ENCODE results near the gene SOBP. TPM values are rescaled to one million over a fixed set of nuclear protein-coding genes. Genes with fewer than 3 reads are reported as not detected.

SOBP gene
- total and polyA plus RNA-seq, 8 donors: 0.58 to 16.9 (median 4.4) TPM

DNA sequence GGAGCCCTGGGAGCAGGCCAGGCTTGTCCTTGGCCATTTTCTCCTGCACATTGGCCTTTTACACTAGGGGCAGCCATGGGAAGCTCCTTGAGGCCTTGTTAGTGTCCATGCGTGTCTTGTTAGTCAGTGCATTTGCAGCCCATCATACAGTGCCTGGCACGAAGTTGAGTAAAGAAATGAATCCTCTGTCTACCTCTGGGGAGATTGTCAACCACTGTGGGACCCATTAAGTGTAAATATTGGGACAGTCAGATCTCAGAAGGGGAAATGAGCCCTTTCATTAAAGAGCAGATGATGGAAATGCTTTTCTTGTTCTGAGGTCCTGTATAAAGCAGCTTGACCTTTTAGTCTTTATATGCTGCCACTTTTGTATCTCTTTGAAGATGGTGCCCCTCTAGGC is 33.9 kb downstream of the SOBP start:
- no peak for DNase-seq
- no peaks in the 10 kb centered on the region for H3K27me3 ChIP-seq
- H3K4me1 ChIP-seq: peaks cover 0 to 10% (median 0%) of the 10 kb centered on the region in 4 donors
- TF ChIP-seq POLR2AphosphoS5 (IDR thresholded peaks at IDR 0.05): no peak
- TF ChIP-seq, protein P1, sequence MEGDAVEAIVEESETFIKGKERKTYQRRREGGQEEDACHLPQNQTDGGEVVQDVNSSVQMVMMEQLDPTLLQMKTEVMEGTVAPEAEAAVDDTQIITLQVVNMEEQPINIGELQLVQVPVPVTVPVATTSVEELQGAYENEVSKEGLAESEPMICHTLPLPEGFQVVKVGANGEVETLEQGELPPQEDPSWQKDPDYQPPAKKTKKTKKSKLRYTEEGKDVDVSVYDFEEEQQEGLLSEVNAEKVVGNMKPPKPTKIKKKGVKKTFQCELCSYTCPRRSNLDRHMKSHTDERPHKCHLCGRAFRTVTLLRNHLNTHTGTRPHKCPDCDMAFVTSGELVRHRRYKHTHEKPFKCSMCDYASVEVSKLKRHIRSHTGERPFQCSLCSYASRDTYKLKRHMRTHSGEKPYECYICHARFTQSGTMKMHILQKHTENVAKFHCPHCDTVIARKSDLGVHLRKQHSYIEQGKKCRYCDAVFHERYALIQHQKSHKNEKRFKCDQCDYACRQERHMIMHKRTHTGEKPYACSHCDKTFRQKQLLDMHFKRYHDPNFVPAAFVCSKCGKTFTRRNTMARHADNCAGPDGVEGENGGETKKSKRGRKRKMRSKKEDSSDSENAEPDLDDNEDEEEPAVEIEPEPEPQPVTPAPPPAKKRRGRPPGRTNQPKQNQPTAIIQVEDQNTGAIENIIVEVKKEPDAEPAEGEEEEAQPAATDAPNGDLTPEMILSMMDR (IDR thresholded peaks at IDR 0.05): no peak
- no peak for TF ChIP-seq EP300 (IDR thresholded peaks at IDR 0.05)
- TF ChIP-seq POLR2A (IDR thresholded peaks at IDR 0.05): no peak
- no peak overlapping the region for H3K27ac ChIP-seq
- no peaks in the 10 kb centered on the region for H3K9me3 ChIP-seq
- WGBS, 5 donors: 85 to 94% (median 91%) methylated on average over 2 of the region's 2 CpGs
- H3K36me3 ChIP-seq: no peaks in the 10 kb centered on the region
- intact Hi-C loops (cut with DNase I; ENCODE audit: low total_unique reads): no loop called here
- no peak overlapping the region for H3K4me3 ChIP-seq

DNA sequence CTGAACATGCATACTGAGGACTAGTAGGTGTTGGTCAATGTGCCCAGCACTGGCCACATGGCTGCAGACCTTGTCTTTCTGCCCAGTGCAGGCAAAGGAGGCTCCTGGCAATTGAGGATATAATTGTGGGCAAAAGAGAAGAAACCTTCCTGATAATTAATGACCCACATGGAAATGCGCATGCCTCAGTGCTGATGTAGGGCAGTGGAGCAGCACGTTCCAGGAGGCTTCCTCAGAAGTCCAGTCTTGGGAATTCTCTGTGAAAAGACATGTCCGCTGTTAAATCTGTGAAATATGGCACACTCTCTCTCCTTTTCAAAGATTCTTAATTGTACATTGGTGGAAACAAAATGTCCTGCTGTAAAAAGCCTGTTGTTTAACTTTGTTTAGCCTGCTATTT is 34.7 kb downstream of the SOBP start:
- Histone ChIP-seq H3K4me1 (peaks cover 0 to 10% (median 0%) of the 10 kb centered on the region in 4 donors), H3K36me3 (no peaks in the 10 kb centered on the region), H3K4me3 (no peak overlapping the region), H3K27ac (no peak overlapping the region), H3K9me3 (no peaks in the 10 kb centered on the region), H3K27me3 (no peaks in the 10 kb centered on the region)
- WGBS, 5 donors: 79 to 98% (median 95%) methylated on average over 3 of the region's 3 CpGs
- no peak for DNase-seq
- TF ChIP-seq POLR2A (IDR thresholded peaks at IDR 0.05) (no peak), POLR2AphosphoS5 (IDR thresholded peaks at IDR 0.05) (no peak), EP300 (IDR thresholded peaks at IDR 0.05) (no peak)
- TF ChIP-seq, protein P1 (IDR thresholded peaks at IDR 0.05): no peak
- intact Hi-C loops (cut with DNase I; ENCODE audit: low total_unique reads): no loop called here

DNA sequence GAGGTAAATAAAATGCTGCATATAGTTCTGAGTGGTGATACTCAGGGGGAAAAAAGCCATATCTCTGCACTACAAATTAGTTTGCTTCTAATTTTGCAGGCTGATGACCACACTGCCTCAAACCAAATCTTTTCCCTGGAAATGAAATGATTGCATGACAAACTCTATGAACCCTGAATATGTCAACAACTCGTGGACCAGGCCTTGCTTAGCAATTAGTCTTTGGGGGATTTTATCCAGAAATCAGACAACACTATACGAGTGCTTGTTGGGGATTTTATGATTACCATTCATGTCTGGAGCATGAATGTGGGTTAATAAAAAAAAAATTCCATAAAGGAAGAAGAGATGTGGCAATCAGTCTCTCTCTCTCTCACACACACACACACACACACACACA is 42.0 kb downstream of the SOBP start:
- Histone ChIP-seq H3K9me3 (no peaks in the 10 kb centered on the region), H3K36me3 (no peaks in the 10 kb centered on the region), H3K4me1 (peaks cover 0 to 15% (median 0%) of the 10 kb centered on the region in 4 donors), H3K4me3 (no peak overlapping the region), H3K27me3 (no peaks in the 10 kb centered on the region), H3K27ac (no peak overlapping the region)
- no peak for DNase-seq
- TF ChIP-seq EP300 (IDR thresholded peaks at IDR 0.05): no peak
- TF ChIP-seq, protein P1 (IDR thresholded peaks at IDR 0.05): no peak
- 55 to 63% (median 57%) methylated on average over 2 of the region's 2 CpGs for WGBS, 5 donors
- intact Hi-C loops (cut with DNase I; ENCODE audit: low total_unique reads): no loop called here

DNA sequence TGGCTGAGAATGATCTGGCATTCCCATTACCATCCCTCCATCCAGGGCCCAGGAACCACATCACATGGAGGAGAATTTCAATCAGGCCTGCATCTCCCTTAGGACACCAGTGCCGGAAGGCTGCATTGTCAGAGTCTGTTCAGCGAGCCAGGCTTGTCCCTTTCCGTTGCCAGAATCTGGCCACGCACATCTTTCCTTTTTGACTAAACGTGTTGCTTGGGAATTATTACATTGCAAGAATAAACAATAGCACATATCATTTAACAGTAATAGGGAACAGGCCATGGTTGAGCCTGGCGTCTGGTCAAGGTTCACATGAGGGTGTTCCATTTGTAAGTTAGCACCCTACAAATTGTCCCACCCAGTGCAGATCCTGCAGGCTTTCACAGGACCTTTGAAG is 42.8 kb downstream of the SOBP start:
- H3K9me3 ChIP-seq: no peaks in the 10 kb centered on the region
- WGBS, 5 donors: 75 to 94% (median 88%) methylated on average over 6 of the region's 6 CpGs
- no peak for DNase-seq
- TF ChIP-seq POLR2AphosphoS5 (IDR thresholded peaks at IDR 0.05) (no peak), POLR2A (IDR thresholded peaks at IDR 0.05) (no peak)
- TF ChIP-seq, protein P1 (IDR thresholded peaks at IDR 0.05): no peak
- H3K36me3 ChIP-seq: no peaks in the 10 kb centered on the region
- H3K4me3 ChIP-seq: no peak overlapping the region
- no peak overlapping the region for H3K27ac ChIP-seq
- H3K4me1 ChIP-seq: peaks cover 0 to 15% (median 0%) of the 10 kb centered on the region in 4 donors
- intact Hi-C loops (cut with DNase I; ENCODE audit: low total_unique reads): no loop called here
- H3K27me3 ChIP-seq: no peaks in the 10 kb centered on the region
